B cell (primary cell): ENCODE measurements around the gene TFDP3. TPM values are rescaled to one million over a fixed set of nuclear protein-coding genes. Genes with fewer than 3 reads are reported as not detected.

Experiments used
- ATAC-seq: fragments of 200-7000 bp; cut with Tn5 transposase; one replicate; pipeline ENCODE4 v1.10.0; 2021; ENCODE audit warnings: low read depth, mild to moderate bottlenecking, moderate number of reproducible peaks, moderate library complexity
- CTCF ChIA-PET: fragments of 350-600 bp; sonication (Branson Sonifier 250); formaldehyde crosslinking; loops from one replicate; lab custom pipeline; 2021; ENCODE audit warnings: antibody characterized with exemption, inconsistent platforms; lab: Charles Lee
- POLR2A ChIA-PET: fragments of 350-600 bp; sonication (Branson Sonifier 250); formaldehyde crosslinking; loops from one replicate; lab custom pipeline; 2021; ENCODE audit warnings: antibody characterized with exemption; lab: Charles Lee
- DNase-seq: peaks from one replicate; pipeline ENCODE4 v3.0.0; 2013
- H2AFZ ChIP-seq: 2 replicates; pipeline ENCODE4 v1.6.1; 2012; ENCODE audit warnings: mild to moderate bottlenecking, low read depth, low read length; ENCODE audit not compliant: insufficient read depth, poor library complexity, severe bottlenecking
- H3K27ac ChIP-seq, 2 donors: 1 replicate in 1 of 2; 2 replicates in 1 of 2; pipeline ENCODE4 v1.5.1; 2012 to 2013; ENCODE audit warnings: low read length in 2 of 2, mild to moderate bottlenecking in 2 of 2, moderate library complexity in 1 of 2
- H3K27me3 ChIP-seq, 4 experiments: fragments of 200-600 bp in 1 of 4; sonication (generic) in 1 of 4; replicated peaks in 1 of 4; 1 replicate in 2 of 4; 2 replicates in 2 of 4; pipeline versions ENCODE4 v1.6.1 to v1.7.0; 2013 to 2016; ENCODE audit warnings: low read length in 3 of 4, mild to moderate bottlenecking in 2 of 4, mixed read lengths in 1 of 4, moderate library complexity in 1 of 4; ENCODE audit not compliant: insufficient read depth in 4 of 4, control insufficient read depth in 3 of 4; ENCODE audit errors: control extremely low read depth in 1 of 4
- H3K36me3 ChIP-seq, 2 experiments: replicated peaks in 1 of 2; 1 replicate in 1 of 2; 2 replicates in 1 of 2; pipeline versions ENCODE4 v1.6.1 to v1.7.1; 2013; ENCODE audit warnings: low read length in 1 of 2; ENCODE audit not compliant: insufficient read depth in 2 of 2, control insufficient read depth in 1 of 2; ENCODE audit errors: control extremely low read depth in 1 of 2, extremely low read depth in 1 of 2
- H3K4me1 ChIP-seq, 2 donors: fragments of 200-600 bp in 1 of 2; sonication (generic) in 1 of 2; 1 replicate in 1 of 2; 2 replicates in 1 of 2; pipeline versions ENCODE4 v1.5.1 to v1.6.1; 2013 to 2017; ENCODE audit warnings: low read length in 2 of 2; ENCODE audit not compliant: control insufficient read depth in 2 of 2, insufficient read depth in 2 of 2
- H3K4me2 ChIP-seq: replicated peaks from 2 replicates; pipeline ENCODE3; 2012; ENCODE audit warnings: mild to moderate bottlenecking, low read depth, low read length; ENCODE audit not compliant: poor library complexity, severe bottlenecking
- H3K4me3 ChIP-seq, 5 experiments: fragments of 200-600 bp in 1 of 5; sonication (generic) in 1 of 5; 1 replicate in 3 of 5; 2 replicates in 2 of 5; pipeline versions ENCODE4 v1.5.1 to v1.7.0; 2011 to 2016; ENCODE audit warnings: low read length in 4 of 5, mild to moderate bottlenecking in 4 of 5, low read depth in 2 of 5, control low read depth in 1 of 5, moderate library complexity in 1 of 5; ENCODE audit not compliant: insufficient read depth in 1 of 5; ENCODE audit errors: control extremely low read depth in 1 of 5, extremely low read depth in 1 of 5
- H3K79me2 ChIP-seq: fragments of 200-600 bp; sonication (generic); one replicate; pipeline ENCODE4 v1.6.0; 2016; ENCODE audit warnings: low read length; ENCODE audit not compliant: control insufficient read depth, insufficient read depth
- H3K9ac ChIP-seq: fragments of 200-600 bp; sonication (generic); 2 replicates; pipeline ENCODE4 v1.6.1; 2017; ENCODE audit warnings: mild to moderate bottlenecking, low read length, moderate library complexity
- H3K9me3 ChIP-seq, 3 donors: one replicate each; pipeline versions ENCODE4 v1.6.1 to v1.7.1; 2013; ENCODE audit warnings: low read length in 2 of 3; ENCODE audit not compliant: control insufficient read depth in 2 of 3, insufficient read depth in 1 of 3; ENCODE audit errors: control extremely low read depth in 1 of 3
- H4K20me1 ChIP-seq: 2 replicates; pipeline ENCODE4 v1.6.0; 2012; ENCODE audit warnings: mild to moderate bottlenecking, low read length; ENCODE audit not compliant: insufficient read depth, control insufficient read depth, poor library complexity, severe bottlenecking
- H3K27ac Mint-ChIP-seq: one replicate; pipeline ENCODE4 v1.8.0; 2021; ENCODE audit warnings: mixed read lengths
- H3K27me3 Mint-ChIP-seq: one replicate; pipeline ENCODE4 v1.8.0; 2021; ENCODE audit warnings: mixed read lengths
- H3K4me1 Mint-ChIP-seq: one replicate; pipeline ENCODE4 v1.8.0; 2021; ENCODE audit warnings: mixed read lengths
- H3K4me3 Mint-ChIP-seq: one replicate; pipeline ENCODE4 v1.8.0; 2021; ENCODE audit warnings: mixed read lengths
- H3K9me3 Mint-ChIP-seq: one replicate; pipeline ENCODE4 v1.8.0; 2022; ENCODE audit warnings: mixed read lengths; ENCODE audit not compliant: insufficient read depth
- EZH2 ChIP-seq: IDR thresholded peaks from 2 replicates; pipeline ENCODE4 v1.6.1; 2012; ENCODE audit warnings: borderline replicate concordance, low read depth, mild to moderate bottlenecking, moderate library complexity, low read length; ENCODE audit not compliant: insufficient read depth, poor library complexity, severe bottlenecking
- WGBS: methylation state at CpG from one replicate; pipeline ENCODE4 v1.1.5; 2013; ENCODE audit warnings: missing lambda C conversion rate; ENCODE audit not compliant: insufficient coverage; 5-methylcytosine and 5-hydroxymethylcytosine counted together
- intact Hi-C: fragments of 100-400 bp; cut with micrococcal nuclease; formaldehyde crosslinking; loops from one replicate; pipeline ENCODE4 v1.10.0; 2022
- polyA plus RNA-seq: library from polyadenylated mRNA; depleted of rRNA; stranded (reverse); fragments of >200 nt; gene quantifications from 2 replicates; pipeline ENCODE4 v1.2.3, GENCODE V29; 2012
- total RNA-seq, 2 donors: library from RNA; stranded (reverse); fragments of 120-200 nt in 1 of 2; gene quantifications; 1 replicate in 1 of 2; 2 replicates in 1 of 2; pipeline versions ENCODE4 v1.2.3 to v1.2.4, GENCODE V29; 2013 to 2022
- TF ChIP-seq, protein P1 (sequence below): fragments of 200-600 bp; IDR thresholded peaks from one replicate; pipeline ENCODE4 v1.8.0; 2022; ENCODE audit warnings: antibody characterized with exemption, mild to moderate bottlenecking

Gene TFDP3
- total and polyA plus RNA-seq, 2 donors (not counting 1 experiment from before 2014, with no cell fraction given) = not detected

DNA sequence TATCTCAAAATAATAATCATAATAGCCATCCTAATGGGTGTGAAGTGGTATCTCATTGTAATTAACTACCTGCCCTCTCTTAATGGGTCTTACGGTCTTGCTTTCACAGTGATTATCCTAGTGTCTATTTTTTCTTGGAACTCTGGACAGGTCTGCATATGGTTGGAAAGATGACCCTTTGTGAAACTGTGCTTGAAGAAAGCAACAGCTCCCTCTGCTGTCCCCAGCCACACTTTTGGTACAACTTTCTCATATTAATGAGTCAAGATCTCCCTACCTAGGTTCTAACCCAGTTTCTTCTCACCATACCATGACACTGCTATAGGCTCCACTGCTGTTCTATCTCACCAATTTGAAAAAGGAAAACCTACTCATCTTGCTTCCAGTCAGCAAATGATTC, 2.4 kb downstream of the TFDP3 start:
- no peak for DNase-seq
- Histone ChIP-seq H3K9me3 (no peaks in the 10 kb centered on the region), H2AFZ (no peak overlapping the region), H3K36me3 (no peaks in the 10 kb centered on the region), H3K79me2 (no peaks in the 10 kb centered on the region), H3K27ac (no peak overlapping the region), H3K4me2 (no peak overlapping the region), H3K27me3 (no peaks in the 10 kb centered on the region), H3K4me1 (no peaks in the 10 kb centered on the region), H3K4me3 (no peak overlapping the region), H3K9ac (no peak overlapping the region), H4K20me1 (no peaks in the 10 kb centered on the region)
- ATAC-seq = no peak
- intact Hi-C loops = no loop called here
- TF ChIP-seq, protein P1, sequence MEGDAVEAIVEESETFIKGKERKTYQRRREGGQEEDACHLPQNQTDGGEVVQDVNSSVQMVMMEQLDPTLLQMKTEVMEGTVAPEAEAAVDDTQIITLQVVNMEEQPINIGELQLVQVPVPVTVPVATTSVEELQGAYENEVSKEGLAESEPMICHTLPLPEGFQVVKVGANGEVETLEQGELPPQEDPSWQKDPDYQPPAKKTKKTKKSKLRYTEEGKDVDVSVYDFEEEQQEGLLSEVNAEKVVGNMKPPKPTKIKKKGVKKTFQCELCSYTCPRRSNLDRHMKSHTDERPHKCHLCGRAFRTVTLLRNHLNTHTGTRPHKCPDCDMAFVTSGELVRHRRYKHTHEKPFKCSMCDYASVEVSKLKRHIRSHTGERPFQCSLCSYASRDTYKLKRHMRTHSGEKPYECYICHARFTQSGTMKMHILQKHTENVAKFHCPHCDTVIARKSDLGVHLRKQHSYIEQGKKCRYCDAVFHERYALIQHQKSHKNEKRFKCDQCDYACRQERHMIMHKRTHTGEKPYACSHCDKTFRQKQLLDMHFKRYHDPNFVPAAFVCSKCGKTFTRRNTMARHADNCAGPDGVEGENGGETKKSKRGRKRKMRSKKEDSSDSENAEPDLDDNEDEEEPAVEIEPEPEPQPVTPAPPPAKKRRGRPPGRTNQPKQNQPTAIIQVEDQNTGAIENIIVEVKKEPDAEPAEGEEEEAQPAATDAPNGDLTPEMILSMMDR = no peak
- no peak for TF ChIP-seq EZH2
- POLR2A ChIA-PET = no interaction called here
- Mint-ChIP-seq H3K4me3 (no peak overlapping the region), H3K27me3 (no peaks in the 10 kb centered on the region), H3K27ac (no peak overlapping the region), H3K4me1 (no peaks in the 10 kb centered on the region), H3K9me3 (no peaks in the 10 kb centered on the region)
- CTCF ChIA-PET = no interaction called here
- no CpG with 5 or more reads among the region's 1 CpG for WGBS

DNA sequence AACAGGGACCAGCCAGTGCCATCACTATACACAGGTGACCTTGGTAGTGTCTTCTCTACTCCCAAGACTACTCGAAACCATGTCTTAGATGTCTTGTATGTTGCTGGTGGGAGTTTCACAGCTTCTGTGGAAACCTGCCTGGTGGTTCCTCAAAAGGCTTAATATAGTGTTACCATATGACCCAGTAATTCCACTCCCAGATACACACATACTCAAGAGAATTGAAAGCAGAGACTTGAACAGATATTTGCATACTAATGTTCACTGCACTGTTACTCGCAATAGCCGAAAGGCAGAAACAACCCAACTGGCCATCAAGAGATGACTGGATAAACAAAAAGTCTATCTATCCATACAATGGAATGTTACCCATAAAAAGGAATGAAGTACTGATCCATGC, 3.1 kb downstream of the TFDP3 start:
- no peak overlapping the region for H2AFZ ChIP-seq
- TF ChIP-seq, protein P1 = no peak
- TF ChIP-seq EZH2 = no peak
- no peak overlapping the region for H3K4me3 ChIP-seq
- H3K4me2 ChIP-seq = no peak overlapping the region
- no peaks in the 10 kb centered on the region for H3K79me2 ChIP-seq
- DNase-seq (no peak), ATAC-seq (no peak)
- no peak overlapping the region for H3K4me3 Mint-ChIP-seq
- H3K9ac ChIP-seq = no peak overlapping the region
- no peaks in the 10 kb centered on the region for H3K27me3 Mint-ChIP-seq
- H3K9me3 ChIP-seq = no peaks in the 10 kb centered on the region
- H3K36me3 ChIP-seq = no peaks in the 10 kb centered on the region
- ChIA-PET POLR2A (no interaction called here), CTCF (no interaction called here)
- whole genome bisulfite sequencing = no CpG with 5 or more reads among the region's 3 CpGs
- H3K27ac Mint-ChIP-seq = no peak overlapping the region
- no peaks in the 10 kb centered on the region for H3K4me1 Mint-ChIP-seq
- H3K4me1 ChIP-seq = no peaks in the 10 kb centered on the region
- intact Hi-C loops = no loop called here
- H3K27me3 ChIP-seq = no peaks in the 10 kb centered on the region
- no peaks in the 10 kb centered on the region for H3K9me3 Mint-ChIP-seq
- no peaks in the 10 kb centered on the region for H4K20me1 ChIP-seq
- H3K27ac ChIP-seq = no peak overlapping the region
